Measurements from ENCODE around the gene CD36.

The CD36 gene

DNA sequence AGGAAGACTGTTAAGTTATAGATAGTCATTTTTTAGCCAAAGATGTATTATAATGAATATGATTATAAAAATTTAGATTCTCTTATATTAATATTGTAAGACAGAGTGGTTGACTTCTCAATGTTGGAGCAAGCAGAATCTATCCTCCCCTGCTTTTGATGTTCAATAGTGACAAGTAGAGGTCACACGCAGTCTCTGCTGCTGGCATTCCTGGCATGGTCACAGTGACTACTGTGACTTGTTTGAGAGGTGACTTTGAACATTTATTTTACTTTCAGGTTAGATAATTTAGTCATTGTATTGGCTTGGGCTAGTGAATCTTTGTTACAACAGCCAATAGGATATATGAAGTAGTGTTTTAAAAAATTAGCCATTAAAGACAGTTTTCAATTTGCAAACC is 13.7 kb upstream of the CD36 start:
- DNase-seq (ENCODE audit: low read depth in 2 of 2, low spot score in 1 of 2) = no peak

DNA sequence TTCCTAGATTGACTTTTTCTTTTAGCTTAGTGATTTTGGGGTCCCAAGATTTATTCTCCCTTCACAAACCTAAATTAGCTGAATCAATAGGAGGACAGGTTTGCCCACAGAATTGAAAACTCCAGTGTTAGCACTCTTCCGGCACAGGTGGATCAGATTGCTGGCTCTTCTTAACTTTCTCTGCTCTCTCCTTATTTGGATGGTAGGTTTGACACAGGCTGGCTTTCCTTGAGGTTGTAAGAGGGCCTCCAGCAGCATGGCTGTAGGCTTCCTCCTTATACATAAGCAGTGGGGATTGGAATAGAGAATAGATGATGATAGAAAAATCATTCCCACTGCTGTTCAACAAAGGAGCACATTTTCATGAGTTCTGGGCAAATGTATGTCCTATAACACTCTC is 9.4 kb upstream of the CD36 start:
- DNase-seq (ENCODE audit: low read depth in 2 of 2, low spot score in 1 of 2) = no peak

DNA sequence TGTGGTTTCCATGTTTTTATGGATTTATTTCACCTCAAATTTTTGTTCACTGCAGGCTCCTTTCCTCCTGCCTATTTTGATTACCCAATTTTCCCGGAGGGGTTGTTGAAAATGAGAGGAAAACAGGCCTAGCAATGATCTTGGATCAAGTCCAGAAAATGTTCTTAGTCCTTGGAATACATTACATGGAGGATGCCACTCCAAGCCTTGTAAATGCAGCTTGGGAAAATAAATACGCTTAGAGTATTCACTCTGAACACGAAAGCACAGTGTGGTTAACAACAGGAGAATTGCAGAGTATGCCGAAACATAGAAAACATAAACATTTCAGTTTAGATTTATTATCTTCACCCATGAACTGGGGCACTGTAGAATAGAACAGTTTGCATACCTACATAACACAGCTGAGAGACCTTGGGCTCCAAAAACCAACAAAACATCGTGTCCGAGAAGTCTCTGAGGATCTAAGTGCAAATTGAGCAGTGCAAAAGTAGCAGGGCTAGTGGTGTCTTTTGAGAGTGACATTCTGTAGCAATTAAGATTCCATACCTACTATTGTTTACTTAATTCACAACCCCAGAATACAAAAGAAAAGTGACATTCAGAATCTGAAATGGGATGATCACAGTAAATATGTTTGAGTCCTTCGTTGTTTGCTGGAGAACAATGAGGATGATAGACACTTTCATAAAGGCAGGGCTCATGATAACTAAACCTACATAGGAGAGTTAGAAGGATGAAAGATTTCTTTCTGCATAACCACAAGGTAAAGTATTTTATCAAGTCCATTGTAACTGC is 7.6 kb upstream of the CD36 start:
- DNase-seq (ENCODE audit: low read depth in 2 of 2, low spot score in 1 of 2) = no peak

DNA sequence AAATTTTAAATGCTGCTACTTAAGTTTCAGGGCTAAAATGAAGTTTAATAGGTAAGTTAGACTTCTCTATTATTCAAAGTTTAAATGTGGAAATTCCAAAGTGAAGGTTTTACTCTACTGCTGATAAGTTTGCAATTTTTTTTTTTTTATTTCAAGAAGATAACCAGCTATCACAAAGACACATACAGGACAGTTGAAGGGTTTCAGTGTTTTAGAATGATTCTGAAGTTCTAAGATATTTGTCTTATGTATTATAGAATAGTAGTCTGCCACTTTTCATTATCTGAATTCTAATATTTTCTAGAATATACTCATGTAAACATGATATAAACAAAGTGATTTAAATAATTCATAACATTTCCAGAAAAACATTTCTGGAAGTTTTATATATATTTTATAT is 7.0 kb upstream of the CD36 start:
- DNase-seq (ENCODE audit: low read depth in 2 of 2, low spot score in 1 of 2) = no peak

DNA sequence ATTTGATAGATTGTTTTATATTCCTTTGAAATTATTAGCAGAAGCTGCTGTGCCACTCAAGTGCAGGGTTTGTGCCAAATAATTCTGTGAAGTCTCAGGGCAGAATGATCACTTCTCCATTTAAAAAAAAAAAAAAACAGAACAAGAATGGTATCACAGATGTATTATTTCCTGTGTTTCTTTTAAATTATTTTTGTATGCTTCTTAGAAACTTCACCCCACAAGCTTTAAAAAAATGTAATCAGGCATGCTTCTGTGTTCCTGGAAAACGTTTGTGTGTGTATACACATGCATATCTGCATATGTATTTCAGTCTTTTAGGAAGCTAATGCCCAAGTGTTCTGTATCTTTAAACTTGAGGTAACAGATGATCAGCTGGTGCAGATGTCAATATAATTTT is 6.3 kb upstream of the CD36 start:
- no peak for DNase-seq (ENCODE audit: low read depth in 2 of 2, low spot score in 1 of 2)

DNA sequence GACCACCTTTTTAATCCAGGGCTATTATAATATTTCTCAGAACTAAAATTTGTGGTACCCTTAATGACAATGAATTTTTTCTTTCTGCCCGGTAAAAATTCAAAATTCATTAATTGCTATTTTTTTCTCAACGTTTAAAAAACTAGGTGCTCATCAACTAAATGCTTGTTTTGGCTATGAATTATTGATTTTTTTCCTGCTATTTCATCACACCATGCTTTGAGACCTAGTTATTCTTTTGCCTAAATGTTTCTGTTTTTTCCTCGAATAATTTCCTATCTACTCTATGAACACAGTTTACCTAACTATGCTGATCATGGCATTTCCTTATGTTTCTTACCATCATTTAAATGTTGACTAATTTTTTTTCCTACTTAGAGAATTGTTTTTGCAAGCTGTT is 5.6 kb upstream of the CD36 start:
- DNase-seq (ENCODE audit: low read depth in 2 of 2, low spot score in 1 of 2) = no peak

DNA sequence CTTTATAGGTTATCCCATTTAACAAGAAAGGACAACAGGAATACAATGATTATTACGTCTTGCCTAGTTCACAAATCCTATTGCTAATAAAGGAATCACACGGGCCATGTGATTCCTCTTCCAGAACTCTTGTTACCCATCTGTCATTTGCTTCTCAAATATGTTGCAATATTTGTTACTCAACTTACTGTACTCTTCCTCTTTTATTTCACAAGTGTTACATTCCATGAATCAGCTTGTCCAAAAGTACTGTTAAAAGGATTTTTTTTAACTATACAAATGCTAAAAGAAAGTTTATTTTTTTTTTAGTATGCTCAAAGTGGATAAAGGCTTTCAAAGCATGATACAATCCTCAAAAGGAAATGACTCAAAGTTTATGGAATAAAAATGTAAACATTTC is 3.9 kb upstream of the CD36 start:
- no peak for DNase-seq (ENCODE audit: low read depth in 2 of 2, low spot score in 1 of 2)

DNA sequence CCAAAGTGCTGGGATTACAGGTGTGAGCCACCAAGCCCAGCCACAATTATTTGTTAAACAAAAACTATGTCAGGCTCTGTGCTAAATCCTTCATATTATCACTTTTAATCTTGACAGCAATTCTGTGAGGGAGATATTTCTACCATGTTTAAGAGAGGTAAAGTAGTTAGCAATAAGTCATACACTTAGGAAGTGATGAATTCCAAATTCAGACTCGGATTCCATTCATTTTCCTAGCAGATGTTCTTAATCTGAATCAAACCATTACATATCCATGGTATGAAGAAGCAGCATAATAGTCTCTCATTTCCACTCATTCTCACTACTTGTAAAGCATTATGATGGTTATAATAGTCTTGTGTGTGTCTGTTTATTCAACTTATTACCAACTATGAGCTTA is 2.9 kb upstream of the CD36 start:
- DNase-seq (ENCODE audit: low read depth in 2 of 2, low spot score in 1 of 2) = no peak

DNA sequence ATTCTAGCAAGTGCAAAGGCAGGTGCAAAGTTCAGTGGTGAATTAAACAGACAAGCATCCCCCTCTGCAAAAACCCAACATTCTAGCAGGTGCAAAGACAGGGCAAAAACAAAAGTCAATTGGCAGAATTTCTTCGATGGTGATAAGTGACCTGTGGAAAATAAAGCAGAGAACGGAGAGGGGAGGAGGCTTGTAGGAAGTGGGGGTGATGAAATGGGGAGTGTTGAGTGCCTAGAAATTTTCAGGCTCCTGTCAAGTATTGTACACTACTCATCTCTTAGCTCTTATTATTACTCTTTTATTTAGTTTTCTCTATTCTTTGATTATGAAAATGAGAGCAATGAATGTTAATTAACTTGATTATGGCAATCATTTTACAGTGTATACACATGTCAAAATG is 2.4 kb upstream of the CD36 start:
- DNase-seq (ENCODE audit: low read depth in 2 of 2, low spot score in 1 of 2) = no peak

DNA sequence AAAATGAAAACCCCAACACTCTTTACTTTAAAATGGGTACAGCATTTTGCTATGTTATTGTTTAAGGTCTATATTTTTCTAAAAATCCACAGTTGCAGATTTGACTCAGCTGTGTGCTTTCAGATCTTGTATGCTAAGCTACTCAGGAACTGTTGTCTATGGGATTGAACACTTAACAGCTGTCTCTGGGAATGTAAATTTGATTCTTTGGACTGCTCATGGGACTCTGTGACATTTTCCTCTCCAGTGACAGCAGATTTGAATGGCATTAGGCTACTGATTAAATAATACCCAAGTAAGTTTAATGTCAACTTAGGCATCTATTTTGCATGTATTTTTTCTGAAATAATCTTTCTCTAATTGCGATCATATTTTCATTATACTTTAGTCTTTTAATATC is 1.7 kb upstream of the CD36 start:
- no peak for DNase-seq (ENCODE audit: low read depth in 2 of 2, low spot score in 1 of 2)

DNA sequence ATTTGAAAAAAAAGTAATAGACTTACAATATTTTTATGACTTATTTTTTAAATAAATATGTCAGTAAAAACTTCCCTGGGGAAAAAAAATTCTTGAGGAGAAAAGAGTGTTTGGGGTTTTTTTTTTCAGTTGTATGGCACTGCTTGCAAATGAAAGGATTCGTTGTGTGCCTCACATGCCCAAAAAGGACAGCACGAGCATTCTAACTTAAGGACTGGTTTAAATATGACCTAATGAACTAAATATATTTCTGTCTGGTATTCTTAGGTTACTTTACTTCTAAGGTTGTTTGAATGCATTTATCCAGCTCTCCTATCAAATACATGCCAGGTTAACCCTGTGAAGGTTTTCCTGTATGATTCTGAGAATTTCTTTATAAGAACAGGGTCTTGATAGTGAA is 988 bp upstream of the CD36 start:
- no peak for DNase-seq (ENCODE audit: low read depth in 2 of 2, low spot score in 1 of 2)

DNA sequence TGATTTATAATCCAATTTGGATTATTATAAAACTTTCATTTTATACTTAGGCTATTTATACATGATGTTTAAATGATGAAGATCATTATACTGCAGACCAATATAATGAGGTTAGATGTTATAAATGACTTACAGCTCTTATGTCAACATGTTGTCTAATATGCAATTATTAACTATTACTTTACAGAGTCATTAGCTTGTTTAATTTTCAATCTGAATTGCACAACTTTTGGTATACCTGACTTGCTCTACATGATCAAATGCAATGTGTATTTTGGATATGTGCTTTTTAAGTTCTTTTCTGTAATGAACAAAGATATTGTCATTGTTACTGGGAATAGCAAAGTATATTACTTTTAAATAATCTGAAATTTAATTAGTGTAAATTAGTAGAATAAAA is 569 bp downstream of the CD36 start:
- no peak for DNase-seq (ENCODE audit: low read depth in 2 of 2, low spot score in 1 of 2)

DNA sequence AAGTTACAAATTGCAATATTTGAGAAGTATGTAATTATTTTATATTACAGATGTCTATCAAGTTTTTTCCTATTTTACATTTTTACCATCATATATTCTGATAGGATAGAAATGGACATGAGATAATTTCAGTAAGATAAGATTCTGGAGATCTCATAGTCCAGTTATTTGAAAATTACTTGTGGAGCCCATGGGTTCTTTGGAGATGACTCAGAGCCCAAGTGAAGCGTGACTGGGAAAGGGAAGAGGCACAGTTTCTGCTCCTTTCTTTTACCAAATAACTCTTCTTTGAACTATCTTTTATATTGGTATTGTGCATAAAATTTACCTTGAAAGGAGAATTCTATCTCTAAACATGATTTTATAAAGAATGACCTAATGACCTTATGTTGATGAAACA is 2.4 kb downstream of the CD36 start:
- DNase-seq (ENCODE audit: low read depth in 2 of 2, low spot score in 1 of 2) = no peak

DNA sequence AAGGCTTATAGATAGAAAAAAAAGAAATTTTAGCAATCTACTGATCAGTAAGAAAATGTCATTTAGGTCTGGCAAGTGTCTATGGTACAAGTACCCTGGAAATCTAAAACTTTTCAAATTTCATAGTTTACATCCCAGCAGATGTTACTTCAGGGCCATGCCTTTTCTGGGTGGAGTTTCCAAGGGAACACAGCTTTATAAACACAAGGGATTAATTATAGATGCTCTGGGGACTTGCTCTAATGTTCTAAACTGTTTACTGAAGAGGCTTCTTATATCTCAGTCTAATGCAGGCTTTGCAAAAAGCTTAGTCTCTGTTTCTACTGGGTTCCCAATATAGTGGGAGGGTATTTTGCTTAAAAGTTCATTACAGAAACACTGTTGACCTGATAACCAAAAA is 3.1 kb downstream of the CD36 start:
- DNase-seq (ENCODE audit: low read depth in 2 of 2, low spot score in 1 of 2) = no peak

DNA sequence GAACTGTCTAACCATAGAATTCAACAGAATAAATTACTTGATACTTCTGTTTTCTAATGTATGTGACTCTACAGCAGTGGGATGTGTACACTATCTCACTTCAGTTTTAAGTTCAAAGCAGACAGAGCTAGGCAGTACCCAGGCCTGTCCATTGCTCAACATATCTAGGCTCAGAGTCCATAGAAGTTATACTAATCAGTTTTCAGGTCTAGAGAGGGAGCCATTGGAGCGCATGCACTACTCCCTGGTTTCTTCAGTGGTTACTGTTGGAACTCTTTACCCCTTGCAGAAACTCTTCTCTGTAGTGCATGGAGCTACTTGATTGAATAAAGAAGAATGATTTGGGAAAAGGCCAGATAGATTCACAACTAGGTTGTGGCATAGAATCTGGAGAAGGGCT is 4.4 kb downstream of the CD36 start:
- no peak for DNase-seq (ENCODE audit: low read depth in 2 of 2, low spot score in 1 of 2)

DNA sequence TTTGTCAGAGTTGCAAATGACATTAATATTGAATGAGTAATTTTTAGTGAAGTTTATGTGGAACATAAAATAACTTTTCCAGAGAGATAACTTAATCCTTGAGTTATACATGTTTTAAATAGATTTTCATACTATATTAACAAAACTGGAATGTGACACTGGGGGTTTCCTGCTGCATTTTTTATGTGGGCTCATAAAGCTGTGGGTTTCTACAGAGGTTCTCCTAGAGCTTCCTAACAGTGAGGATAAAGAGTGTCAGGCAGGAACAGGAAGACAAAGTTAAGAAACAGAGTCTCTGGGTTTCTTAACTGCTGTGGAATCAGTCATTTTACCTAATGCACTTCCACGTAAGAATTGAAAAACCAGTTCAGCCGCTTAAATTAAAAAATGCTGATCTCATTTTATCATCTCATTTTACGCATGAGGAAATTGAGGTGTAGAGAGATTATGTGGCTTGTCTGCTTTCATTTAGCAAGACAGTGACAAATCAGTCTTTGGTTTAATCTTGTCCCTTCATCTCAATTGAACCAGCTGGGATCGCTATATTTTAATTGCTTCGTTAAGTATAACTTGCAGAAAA is 5.0 kb downstream of the CD36 start:
- DNase-seq (ENCODE audit: low read depth in 2 of 2, low spot score in 1 of 2) = no peak

DNA sequence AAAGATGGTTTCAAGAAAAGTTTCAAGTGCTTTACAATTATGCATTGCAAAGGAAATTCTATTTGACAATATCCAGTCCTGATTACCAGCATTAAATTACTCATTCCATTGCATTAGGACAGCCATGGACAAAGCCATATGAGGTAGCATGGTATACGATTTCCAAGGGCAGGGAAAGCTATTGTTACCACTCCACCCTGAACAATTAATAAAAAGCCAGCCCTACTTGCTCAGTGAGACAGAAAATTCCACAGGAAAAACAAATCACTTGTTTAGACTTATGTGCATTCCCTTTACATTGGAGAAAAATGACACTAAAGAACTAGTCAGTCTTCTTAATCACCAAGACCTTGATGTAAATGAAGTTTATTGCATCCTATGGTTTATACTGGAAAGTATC is 5.6 kb downstream of the CD36 start:
- no peak for DNase-seq (ENCODE audit: low read depth in 2 of 2, low spot score in 1 of 2)

DNA sequence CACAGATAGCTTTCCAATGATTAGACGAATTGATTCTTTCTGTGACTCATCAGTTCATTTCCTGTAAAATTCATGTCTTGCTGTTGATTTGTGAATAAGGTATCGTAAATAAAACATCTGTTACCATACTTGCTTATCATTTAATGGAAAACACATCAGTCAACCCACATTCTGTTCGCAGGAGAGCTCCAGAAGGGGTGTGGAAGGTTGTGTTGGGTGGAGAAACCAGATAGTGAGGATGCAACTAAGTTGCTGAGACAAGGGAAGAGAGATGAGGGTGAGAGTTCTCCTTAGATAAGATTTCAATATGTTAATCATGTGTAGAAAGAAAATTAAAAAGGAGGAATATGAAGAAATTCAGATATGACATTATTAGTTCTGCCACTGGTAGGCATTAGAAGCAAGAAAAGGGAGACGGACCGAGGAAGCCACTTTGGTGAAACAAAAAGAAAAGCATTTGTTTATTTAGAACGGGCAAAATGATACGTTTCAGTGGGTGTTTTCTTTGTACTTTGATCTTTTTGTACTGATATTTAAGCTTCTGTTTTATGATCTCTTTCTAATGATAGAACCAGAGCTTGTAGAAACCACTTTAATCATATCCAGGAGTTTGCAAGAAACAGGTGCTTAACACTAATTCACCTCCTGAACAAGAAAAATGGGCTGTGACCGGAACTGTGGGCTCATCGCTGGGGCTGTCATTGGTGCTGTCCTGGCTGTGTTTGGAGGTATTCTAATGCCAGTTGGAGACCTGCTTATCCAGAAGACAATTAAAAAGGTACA is 7.8 kb downstream of the CD36 start:
- DNase-seq (ENCODE audit: low read depth in 2 of 2, low spot score in 1 of 2) = no peak

DNA sequence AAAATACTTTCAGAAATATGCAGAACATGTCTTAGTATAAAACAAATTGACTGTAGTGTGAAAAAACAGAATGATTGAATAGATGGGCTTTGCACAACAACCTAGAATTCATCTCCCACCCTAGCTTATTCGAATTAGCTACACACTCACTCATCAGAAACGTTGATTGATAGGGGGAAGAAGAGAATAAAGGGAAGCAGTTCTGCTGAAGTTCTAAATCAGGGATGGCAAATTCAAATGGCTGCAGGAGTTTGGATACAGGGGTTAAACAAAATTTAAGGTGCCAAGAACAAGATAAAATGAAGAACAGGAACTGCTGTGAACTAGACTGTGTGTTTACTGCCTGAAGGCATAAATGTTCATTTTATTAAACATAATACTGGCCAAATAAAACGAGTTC is 9.0 kb downstream of the CD36 start:
- DNase-seq (ENCODE audit: low read depth in 2 of 2, low spot score in 1 of 2) = no peak

DNA sequence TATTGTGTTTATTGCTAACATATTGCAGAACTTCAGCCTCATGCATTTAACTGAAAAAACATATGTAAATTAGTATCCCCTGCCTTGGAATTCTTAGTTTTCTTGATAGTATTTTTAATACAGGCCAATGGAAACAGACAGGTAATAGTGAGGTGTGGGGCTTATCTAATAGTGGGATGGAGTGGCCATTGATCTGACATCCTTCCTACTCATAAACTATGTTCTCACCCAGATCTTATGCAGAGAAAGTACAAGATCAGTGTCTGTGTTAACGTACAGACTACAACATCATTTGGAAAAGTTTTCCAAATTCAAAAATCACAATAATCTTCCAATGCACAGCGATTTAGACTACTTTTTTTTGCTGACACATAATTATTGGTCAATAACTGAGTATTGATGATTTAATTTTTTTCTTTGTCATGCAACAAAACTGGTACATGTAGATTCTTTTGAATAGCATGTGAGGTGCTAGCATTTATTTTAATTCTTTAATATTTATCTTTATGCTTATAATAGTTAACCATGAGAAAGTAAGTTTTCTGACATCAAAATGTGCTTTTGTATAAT is 9.7 kb downstream of the CD36 start:
- no peak for DNase-seq (ENCODE audit: low read depth in 2 of 2, low spot score in 1 of 2)

DNA sequence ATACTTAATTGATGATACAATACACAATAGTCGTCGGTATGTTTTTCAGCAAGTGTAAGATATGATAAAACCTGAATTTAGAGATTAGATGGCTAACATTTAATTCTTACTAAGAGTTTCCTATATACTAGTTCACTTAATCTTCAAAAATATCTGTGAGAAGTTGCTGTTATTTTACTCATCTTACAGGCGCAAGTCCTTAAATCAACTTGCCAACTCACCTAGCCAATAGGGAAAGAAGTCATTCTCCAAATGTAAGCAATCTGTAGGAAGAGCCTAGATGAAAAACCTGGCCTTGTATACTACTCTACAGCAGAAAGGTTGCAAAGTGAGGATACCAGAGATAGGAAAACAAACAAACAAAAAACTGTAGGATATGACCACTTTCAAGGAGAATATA is 10.6 kb downstream of the CD36 start:
- no peak for DNase-seq (ENCODE audit: low read depth in 2 of 2, low spot score in 1 of 2)

DNA sequence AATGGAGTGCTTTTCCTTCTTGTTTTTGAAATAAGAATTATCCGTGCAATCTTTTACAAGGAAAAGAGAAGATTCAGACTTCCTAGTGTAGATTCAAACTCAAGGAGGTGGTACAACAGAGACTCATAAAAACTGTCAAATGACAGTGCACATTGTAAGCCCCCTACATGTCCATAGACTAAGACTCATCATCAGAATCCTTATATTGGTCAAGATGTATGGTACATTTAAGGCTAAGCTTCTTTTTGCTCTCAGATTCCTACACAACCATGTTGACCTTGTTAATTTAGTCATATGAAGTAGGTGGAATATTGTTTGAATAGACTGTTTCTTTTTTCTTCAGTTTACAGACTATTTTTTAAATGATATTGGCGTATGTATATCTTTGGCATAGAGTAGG is 11.6 kb downstream of the CD36 start:
- no peak for DNase-seq (ENCODE audit: low read depth in 2 of 2, low spot score in 1 of 2)
